GM12878 (cell line): Measurements from ENCODE around the gene RAD51B. TPM values are rescaled to one million over a fixed set of nuclear protein-coding genes. Genes with fewer than 3 reads are reported as not detected.

ENCODE experiments used
- ATAC-seq: fragments of 200-7000 bp; cut with Tn5 transposase; 3 replicates; pipeline ENCODE4 v1.9.1; 2020; ENCODE audit warnings: mild to moderate bottlenecking, moderate library complexity
- BruUV-seq: library from RNA; stranded (reverse); fragments of 400-500 nt; replicated peaks from 2 replicates; lab custom pipeline; 2021; lab: Mats Ljungman, UMichigan
- CTCF ChIA-PET: fragments of 300-600 bp; sonication (Branson Sonifier 250); formaldehyde crosslinking; extraction: SDS; loops from one replicate; lab custom pipeline; 2021; ENCODE audit warnings: inconsistent platforms; lab: Yijun Ruan, JAX
- POLR2A ChIA-PET: fragments of 350-600 bp; formaldehyde crosslinking; extraction: SDS; loops from one replicate; lab custom pipeline; 2021; ENCODE audit warnings: inconsistent platforms; lab: Charles Lee
- RAD21 ChIA-PET: fragments of 300-600 bp; sonication (Branson Sonifier 250); formaldehyde crosslinking; loops from one replicate; lab custom pipeline; 2023; ENCODE audit warnings: antibody characterized with exemption; ENCODE audit not compliant: unreplicated experiment; lab: Charles Lee
- SMC1A ChIA-PET: fragments of 300-600 bp; sonication (Branson Sonifier 250); formaldehyde crosslinking; loops from one replicate; lab custom pipeline; 2023; ENCODE audit not compliant: unreplicated experiment, uncharacterized antibody; lab: Charles Lee
- DNase-seq: peaks from one replicate; pipeline ENCODE4 v3.0.0-alpha.2; 2011; ENCODE audit warnings: low read depth, low spot score
- FAIRE-seq: peaks from 3 replicates; lab custom pipeline; 2011; peaks lifted over from hg19 to GRCh38; lab: Jason Lieb, UNC
- H2AFZ ChIP-seq: 2 replicates; pipeline ENCODE4 v1.6.0; 2011; ENCODE audit warnings: low read depth, low read length, control low read depth; ENCODE audit not compliant: control insufficient read depth
- H3K27ac ChIP-seq: 2 replicates; pipeline ENCODE4 v1.5.1; 2011; ENCODE audit warnings: control low read depth; ENCODE audit not compliant: control insufficient read depth, insufficient read depth
- H3K27me3 ChIP-seq, 2 experiments: replicated peaks in 1 of 2; 2 replicates each; pipeline versions ENCODE4 v1.6.0 to v1.6.1; 2011; ENCODE audit warnings: low read length in 1 of 2; ENCODE audit not compliant: control insufficient read depth in 2 of 2, insufficient read depth in 2 of 2
- H3K36me3 ChIP-seq, 2 experiments: 2 replicates each; pipeline ENCODE4 v1.5.1; 2011; ENCODE audit warnings: low read length in 1 of 2; ENCODE audit not compliant: control insufficient read depth in 2 of 2, insufficient read depth in 2 of 2
- H3K4me1 ChIP-seq: 2 replicates; pipeline ENCODE4 v1.6.1; 2011; ENCODE audit warnings: mild to moderate bottlenecking, low read length, moderate library complexity, mixed read lengths; ENCODE audit not compliant: control insufficient read depth, insufficient read depth
- H3K4me2 ChIP-seq: 2 replicates; pipeline ENCODE4 v1.6.0; 2011; ENCODE audit warnings: control low read depth; ENCODE audit not compliant: control insufficient read depth, insufficient read depth
- H3K4me3 ChIP-seq: fragments of 200-600 bp; sonication (generic); 2 replicates; pipeline ENCODE4 v1.5.1; 2016
- H3K79me2 ChIP-seq: 2 replicates; pipeline ENCODE4 v1.6.0; 2011; ENCODE audit warnings: low read length; ENCODE audit not compliant: control insufficient read depth, insufficient read depth
- H3K9ac ChIP-seq: 2 replicates; pipeline ENCODE4 v1.8.0; 2011; ENCODE audit warnings: low read length, control low read depth, mixed read lengths; ENCODE audit not compliant: control insufficient read depth, insufficient read depth
- H3K9me3 ChIP-seq: replicated peaks from 3 replicates; pipeline ENCODE4 v1.5.1; 2011; ENCODE audit warnings: mild to moderate bottlenecking, low read length; ENCODE audit not compliant: control insufficient read depth, insufficient read depth
- H4K20me1 ChIP-seq: 2 replicates; pipeline ENCODE4 v1.6.0; 2011; ENCODE audit not compliant: control insufficient read depth, insufficient read depth
- CEBPB ChIP-seq, 2 experiments: fragments of 150-350 bp in 1 of 2; IDR thresholded peaks; 2 replicates each; pipeline ENCODE4 v1.6.1; 2012 to 2014; ENCODE audit warnings: low read depth in 2 of 2, low read length in 2 of 2, borderline replicate concordance in 1 of 2, inconsistent platforms in 1 of 2
- KAT2A ChIP-seq: conservative IDR thresholded peaks from 2 replicates; pipeline ENCODE4 v1.6.1; 2011; ENCODE audit warnings: low read depth, low read length; ENCODE audit not compliant: control insufficient read depth
- MEF2B ChIP-seq: fragments of 450-650 bp; IDR thresholded peaks from 2 replicates; pipeline ENCODE4 v1.6.1; 2018; ENCODE audit warnings: mild to moderate bottlenecking, moderate library complexity; ENCODE audit not compliant: partially characterized antibody, poor library complexity, severe bottlenecking
- NFYB ChIP-seq: IDR thresholded peaks from 2 replicates; pipeline ENCODE4 v1.6.1; 2011; ENCODE audit warnings: low read depth, mild to moderate bottlenecking, low read length, improper control_type of control experiment, moderate library complexity; ENCODE audit not compliant: insufficient read depth
- RUNX3 ChIP-seq: IDR thresholded peaks from 2 replicates; pipeline ENCODE4 v1.6.1; 2012; ENCODE audit warnings: low read length, inconsistent platforms
- YBX1 ChIP-seq: fragments of 450-650 bp; IDR thresholded peaks from 2 replicates; pipeline ENCODE4 v1.6.1; 2016; ENCODE audit warnings: antibody characterized with exemption
- ZBED1 ChIP-seq: IDR thresholded peaks from 2 replicates; pipeline ENCODE4 v1.6.1; 2016; ENCODE audit warnings: borderline replicate concordance
- WGBS: methylation state at CpG from one replicate; pipeline ENCODE4 v1.1.6; 2016; ENCODE audit warnings: low lambda C conversion rate; ENCODE audit not compliant: insufficient replicate concordance, insufficient coverage; ENCODE audit errors: missing lambda C conversion rate; 5-methylcytosine and 5-hydroxymethylcytosine counted together
- in situ Hi-C: fragments of 300-500 bp; cut with MboI; formaldehyde crosslinking; loops from 9 replicates; pipeline ENCODE4 v1.14.3; 2018; ENCODE audit warnings: mixed read lengths
- intact Hi-C: fragments of 100-400 bp; cut with micrococcal nuclease; formaldehyde crosslinking; loops from one replicate; pipeline ENCODE4 v1.14.2; 2022; ENCODE audit not compliant: unreplicated experiment
- polyA plus RNA-seq, 11 experiments: library from polyadenylated mRNA; depleted of rRNA in 4 of 11; unstranded in 6 of 11; stranded (reverse) in 5 of 11; fragments of >200 nt; fragmentation: Nextera tagmentation in 4 of 11; fragmentation: Illumina TruSeq in 1 of 11; extraction: Ambion mirVana in 4 of 11; extraction: Trizol in 1 of 11; gene quantifications; 1 replicate in 1 of 11; 2 replicates in 10 of 11; pipeline versions ENCODE4 v1.2.1 to v1.2.3, GENCODE V29; 2011 to 2016; ENCODE audit warnings: inconsistent platforms in 2 of 11, missing spikeins in 2 of 11, low read depth in 1 of 11
- total RNA-seq, 4 experiments: library from RNA; depleted of rRNA in 3 of 4; stranded (reverse); fragments of >200 nt in 3 of 4; fragmentation: Illumina TruSeq in 1 of 4; extraction: Trizol in 1 of 4; gene quantifications; 2 replicates each; pipeline versions ENCODE4 v1.2.1 to v1.2.3, GENCODE V29; 2013 to 2021
- TF ChIP-seq, protein P1 (sequence below): fragments of 450-650 bp; IDR thresholded peaks from 2 replicates; pipeline ENCODE4 v1.6.1; 2014; ENCODE audit warnings: mild to moderate bottlenecking
- TF ChIP-seq, protein P2 (sequence below): IDR thresholded peaks from 2 replicates; pipeline ENCODE4 v1.6.1; 2012; ENCODE audit warnings: low read depth, low read length, improper control_type of control experiment
- TF ChIP-seq, protein P3 (sequence below): fragments of 450-650 bp; IDR thresholded peaks from 2 replicates; pipeline ENCODE4 v1.6.1; 2017; ENCODE audit warnings: low read depth, mild to moderate bottlenecking, moderate library complexity
- TF ChIP-seq, protein P4 (sequence below): fragments of 450-650 bp; IDR thresholded peaks from 2 replicates; pipeline ENCODE4 v1.6.1; 2018; ENCODE audit warnings: mild to moderate bottlenecking, low read depth, moderate library complexity; ENCODE audit not compliant: partially characterized antibody
- TF ChIP-seq, protein P5 (sequence below): fragments of 450-650 bp; IDR thresholded peaks from 2 replicates; pipeline ENCODE4 v1.6.1; 2017; ENCODE audit warnings: antibody characterized with exemption, mild to moderate bottlenecking, moderate library complexity

RAD51B gene
- total and polyA plus RNA-seq, 10 of the 15 experiments (the other 5 are each of a cell fraction or from before 2014, with no cell fraction given), result 9.8 to 26.8 (median 21.3) TPM

DNA sequence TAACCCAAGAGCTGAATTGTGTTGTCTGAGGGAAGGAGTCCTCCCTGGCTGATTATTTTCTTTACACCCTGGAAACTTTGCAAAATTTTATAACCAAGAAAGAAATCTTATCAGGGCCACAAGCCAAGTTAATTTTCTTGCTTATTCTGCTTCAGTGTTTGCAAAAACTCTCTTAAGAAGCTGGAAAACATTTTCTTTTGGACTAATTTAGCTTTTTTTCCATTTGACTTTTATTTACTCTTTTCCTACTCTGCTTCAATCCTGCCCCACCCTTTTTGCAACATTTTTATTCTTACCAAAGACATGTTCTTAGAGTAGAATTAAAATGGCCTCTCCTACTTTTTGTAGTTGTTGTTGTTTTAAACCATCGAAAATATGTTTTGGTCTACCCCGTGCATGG is 594.5 kb downstream of the RAD51B start (continued):
- TF ChIP-seq, protein P1, sequence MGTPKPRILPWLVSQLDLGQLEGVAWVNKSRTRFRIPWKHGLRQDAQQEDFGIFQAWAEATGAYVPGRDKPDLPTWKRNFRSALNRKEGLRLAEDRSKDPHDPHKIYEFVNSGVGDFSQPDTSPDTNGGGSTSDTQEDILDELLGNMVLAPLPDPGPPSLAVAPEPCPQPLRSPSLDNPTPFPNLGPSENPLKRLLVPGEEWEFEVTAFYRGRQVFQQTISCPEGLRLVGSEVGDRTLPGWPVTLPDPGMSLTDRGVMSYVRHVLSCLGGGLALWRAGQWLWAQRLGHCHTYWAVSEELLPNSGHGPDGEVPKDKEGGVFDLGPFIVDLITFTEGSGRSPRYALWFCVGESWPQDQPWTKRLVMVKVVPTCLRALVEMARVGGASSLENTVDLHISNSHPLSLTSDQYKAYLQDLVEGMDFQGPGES, result no peak
- TF ChIP-seq, protein P2, sequence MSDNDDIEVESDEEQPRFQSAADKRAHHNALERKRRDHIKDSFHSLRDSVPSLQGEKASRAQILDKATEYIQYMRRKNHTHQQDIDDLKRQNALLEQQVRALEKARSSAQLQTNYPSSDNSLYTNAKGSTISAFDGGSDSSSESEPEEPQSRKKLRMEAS, result no peak
- TF ChIP-seq ZBED1 (no peak), NFYB (no peak), YBX1 (no peak), KAT2A (no peak)

DNA sequence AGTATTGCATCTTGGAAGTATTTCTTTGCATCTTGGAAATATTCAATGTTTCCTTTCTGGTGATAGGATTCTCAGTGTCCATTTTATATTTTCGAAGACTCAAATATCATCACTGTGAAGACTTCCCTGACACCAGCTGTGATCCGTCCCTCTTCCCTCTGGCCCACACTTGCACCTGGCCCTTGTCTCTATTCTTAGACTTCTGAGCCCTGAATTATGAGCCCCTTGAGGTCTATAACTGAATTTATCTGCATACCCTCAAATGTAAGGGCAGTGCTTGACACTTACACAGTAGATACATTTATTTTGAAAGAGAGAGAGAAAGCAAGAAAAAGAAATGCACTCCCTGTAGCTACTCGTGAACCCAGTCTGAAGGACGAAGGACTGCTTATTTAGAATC is 596.6 kb downstream of the RAD51B start:
- no peak for FAIRE-seq
- no peak overlapping the region for H3K4me2 ChIP-seq
- ChIA-PET POLR2A (interaction anchor here (1.0 kb wide), 1 partner anchor 17 kb away, joined by 3 read pairs; no protein-coding TSS in a partner anchor), CTCF (interaction anchor here (1.1 kb wide), 1 partner anchor 10 kb away, joined by 3 read pairs; no protein-coding TSS in a partner anchor), SMC1A (interaction anchor here (1.1 to 6.9 kb wide), 5 partner anchors 12 to 165 kb away, joined by 3 to 51 read pairs (median 5); no protein-coding TSS in a partner anchor), RAD21 (interaction anchor here (1.0 to 2.3 kb wide), 2 partner anchors 11 to 104 kb away, joined by 3 to 10 read pairs; no protein-coding TSS in a partner anchor)
- WGBS, result 73% methylated on average over 4 of the region's 4 CpGs
- BruUV-seq, result no TSS peak
- H3K27me3 ChIP-seq, result no peaks in the 10 kb centered on the region
- H3K9me3 ChIP-seq, result no peaks in the 10 kb centered on the region
- intact Hi-C loops (no loop called here), in situ Hi-C loops (no loop called here)
- ATAC-seq, result no peak
- no peak overlapping the region for H3K27ac ChIP-seq
- no peak overlapping the region for H2AFZ ChIP-seq
- H3K4me3 ChIP-seq, result no peak overlapping the region
- H3K79me2 ChIP-seq, result no peaks in the 10 kb centered on the region
- no peak overlapping the region for H3K9ac ChIP-seq
- DNase-seq, result no peak
- H4K20me1 ChIP-seq, result no peaks in the 10 kb centered on the region
- no peaks in the 10 kb centered on the region for H3K36me3 ChIP-seq
- peaks cover 19% of the 10 kb centered on the region for H3K4me1 ChIP-seq
- TF ChIP-seq CEBPB (IDR thresholded peaks at IDR 0.05; ENCODE audit: borderline replicate concordance in 1 of 2, low read depth in 2 of 2, low read length in 2 of 2), result no peak
- no peak for TF ChIP-seq RUNX3
- TF ChIP-seq, protein P3, sequence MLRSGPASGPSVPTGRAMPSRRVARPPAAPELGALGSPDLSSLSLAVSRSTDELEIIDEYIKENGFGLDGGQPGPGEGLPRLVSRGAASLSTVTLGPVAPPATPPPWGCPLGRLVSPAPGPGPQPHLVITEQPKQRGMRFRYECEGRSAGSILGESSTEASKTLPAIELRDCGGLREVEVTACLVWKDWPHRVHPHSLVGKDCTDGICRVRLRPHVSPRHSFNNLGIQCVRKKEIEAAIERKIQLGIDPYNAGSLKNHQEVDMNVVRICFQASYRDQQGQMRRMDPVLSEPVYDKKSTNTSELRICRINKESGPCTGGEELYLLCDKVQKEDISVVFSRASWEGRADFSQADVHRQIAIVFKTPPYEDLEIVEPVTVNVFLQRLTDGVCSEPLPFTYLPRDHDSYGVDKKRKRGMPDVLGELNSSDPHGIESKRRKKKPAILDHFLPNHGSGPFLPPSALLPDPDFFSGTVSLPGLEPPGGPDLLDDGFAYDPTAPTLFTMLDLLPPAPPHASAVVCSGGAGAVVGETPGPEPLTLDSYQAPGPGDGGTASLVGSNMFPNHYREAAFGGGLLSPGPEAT, result no peak
- TF ChIP-seq MEF2B, result no peak
- TF ChIP-seq, protein P1, result no peak
- TF ChIP-seq, protein P4, sequence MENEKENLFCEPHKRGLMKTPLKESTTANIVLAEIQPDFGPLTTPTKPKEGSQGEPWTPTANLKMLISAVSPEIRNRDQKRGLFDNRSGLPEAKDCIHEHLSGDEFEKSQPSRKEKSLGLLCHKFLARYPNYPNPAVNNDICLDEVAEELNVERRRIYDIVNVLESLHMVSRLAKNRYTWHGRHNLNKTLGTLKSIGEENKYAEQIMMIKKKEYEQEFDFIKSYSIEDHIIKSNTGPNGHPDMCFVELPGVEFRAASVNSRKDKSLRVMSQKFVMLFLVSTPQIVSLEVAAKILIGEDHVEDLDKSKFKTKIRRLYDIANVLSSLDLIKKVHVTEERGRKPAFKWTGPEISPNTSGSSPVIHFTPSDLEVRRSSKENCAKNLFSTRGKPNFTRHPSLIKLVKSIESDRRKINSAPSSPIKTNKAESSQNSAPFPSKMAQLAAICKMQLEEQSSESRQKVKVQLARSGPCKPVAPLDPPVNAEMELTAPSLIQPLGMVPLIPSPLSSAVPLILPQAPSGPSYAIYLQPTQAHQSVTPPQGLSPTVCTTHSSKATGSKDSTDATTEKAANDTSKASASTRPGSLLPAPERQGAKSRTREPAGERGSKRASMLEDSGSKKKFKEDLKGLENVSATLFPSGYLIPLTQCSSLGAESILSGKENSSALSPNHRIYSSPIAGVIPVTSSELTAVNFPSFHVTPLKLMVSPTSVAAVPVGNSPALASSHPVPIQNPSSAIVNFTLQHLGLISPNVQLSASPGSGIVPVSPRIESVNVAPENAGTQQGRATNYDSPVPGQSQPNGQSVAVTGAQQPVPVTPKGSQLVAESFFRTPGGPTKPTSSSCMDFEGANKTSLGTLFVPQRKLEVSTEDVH, result no peak
- TF ChIP-seq, protein P5, sequence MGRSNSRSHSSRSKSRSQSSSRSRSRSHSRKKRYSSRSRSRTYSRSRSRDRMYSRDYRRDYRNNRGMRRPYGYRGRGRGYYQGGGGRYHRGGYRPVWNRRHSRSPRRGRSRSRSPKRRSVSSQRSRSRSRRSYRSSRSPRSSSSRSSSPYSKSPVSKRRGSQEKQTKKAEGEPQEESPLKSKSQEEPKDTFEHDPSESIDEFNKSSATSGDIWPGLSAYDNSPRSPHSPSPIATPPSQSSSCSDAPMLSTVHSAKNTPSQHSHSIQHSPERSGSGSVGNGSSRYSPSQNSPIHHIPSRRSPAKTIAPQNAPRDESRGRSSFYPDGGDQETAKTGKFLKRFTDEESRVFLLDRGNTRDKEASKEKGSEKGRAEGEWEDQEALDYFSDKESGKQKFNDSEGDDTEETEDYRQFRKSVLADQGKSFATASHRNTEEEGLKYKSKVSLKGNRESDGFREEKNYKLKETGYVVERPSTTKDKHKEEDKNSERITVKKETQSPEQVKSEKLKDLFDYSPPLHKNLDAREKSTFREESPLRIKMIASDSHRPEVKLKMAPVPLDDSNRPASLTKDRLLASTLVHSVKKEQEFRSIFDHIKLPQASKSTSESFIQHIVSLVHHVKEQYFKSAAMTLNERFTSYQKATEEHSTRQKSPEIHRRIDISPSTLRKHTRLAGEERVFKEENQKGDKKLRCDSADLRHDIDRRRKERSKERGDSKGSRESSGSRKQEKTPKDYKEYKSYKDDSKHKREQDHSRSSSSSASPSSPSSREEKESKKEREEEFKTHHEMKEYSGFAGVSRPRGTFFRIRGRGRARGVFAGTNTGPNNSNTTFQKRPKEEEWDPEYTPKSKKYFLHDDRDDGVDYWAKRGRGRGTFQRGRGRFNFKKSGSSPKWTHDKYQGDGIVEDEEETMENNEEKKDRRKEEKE, result no peak
